ENCODE results near the gene PC.

DNA sequence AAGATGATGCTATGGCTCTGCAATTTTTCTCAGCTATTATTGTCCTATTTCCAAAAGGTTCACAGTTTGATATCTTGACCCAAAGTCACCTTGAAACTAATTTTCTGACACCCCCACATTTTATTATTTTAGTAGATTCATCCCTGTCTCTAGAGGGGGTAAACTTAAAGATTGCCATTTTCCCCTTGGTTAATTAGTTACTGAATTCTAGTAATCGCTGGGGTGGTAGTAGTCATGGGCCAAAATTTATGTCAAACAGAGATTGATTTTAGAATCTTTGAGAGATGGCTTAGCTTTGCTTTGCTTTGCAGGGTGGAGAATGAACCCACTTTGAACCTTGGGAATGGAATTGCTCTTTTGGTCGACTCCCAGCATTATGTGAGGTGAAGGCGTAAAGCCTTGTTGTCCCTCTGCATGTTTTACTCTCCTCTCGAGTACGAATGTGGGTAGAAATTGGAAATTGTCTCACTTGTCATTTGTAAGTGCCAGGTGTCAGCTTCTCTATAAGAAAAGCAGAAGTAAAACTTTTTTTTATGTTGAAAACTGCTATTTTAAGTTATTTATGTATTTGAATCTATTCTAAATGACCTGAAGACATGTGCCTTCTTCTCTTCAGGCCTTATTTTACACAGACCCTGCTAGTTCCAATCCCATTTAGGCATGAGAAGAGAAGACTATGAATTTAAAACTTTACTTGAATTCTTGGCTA, 157.3 kb downstream of the PC start:
- TF ChIP-seq CTCF (IDR thresholded peaks at IDR 0.05), result no peak
- TF ChIP-seq POLR2A (IDR thresholded peaks at IDR 0.05), result no peak
